SIG-M5 (cell line): ENCODE measurements around the gene GBP6.
"Not testable (repeated sequence)": the region's sequence is repeated elsewhere in the genome, so short reads cannot be mapped to it uniquely, and the experiment has no call there.

Experiments
- DNase-seq: peaks from one replicate; lab custom pipeline; 2025; lab: John Stamatoyannopoulos, UW

The GBP6 gene

GRCh38 chr1:89373810-89374209 lies 10.0 kb downstream of the GBP6 start:
- DNase-seq, result not testable (repeated sequence)

- DNase-seq, result no peak
Measured at GRCh38 chr1:89378001-89378400, 14.1 kb downstream of the GBP6 start.

GRCh38 chr1:89381618-89382017 lies 17.8 kb downstream of the GBP6 start:
- no peak for DNase-seq

- no peak for DNase-seq
Measured at GRCh38 chr1:89382479-89382878, 18.6 kb downstream of the GBP6 start.

GRCh38 chr1:89383185-89383584 lies 19.3 kb downstream of the GBP6 start:
- no peak for DNase-seq

GRCh38 chr1:89390707-89391106 lies 26.8 kb downstream of the GBP6 start:
- DNase-seq, result no peak

GRCh38 chr1:89391686-89392085 lies 27.8 kb downstream of the GBP6 start:
- DNase-seq, result no peak

GRCh38 chr1:89394851-89395250 lies 31.0 kb downstream of the GBP6 start:
- DNase-seq, result no peak

- no peak for DNase-seq
Measured at GRCh38 chr1:89396902-89397301, 33.0 kb downstream of the GBP6 start.

GRCh38 chr1:89405275-89405929 lies 41.5 kb downstream of the GBP6 start:
- DNase-seq, result no peak

GRCh38 chr1:89407360-89407759 lies 43.5 kb downstream of the GBP6 start:
- DNase-seq, result no peak

- not testable (repeated sequence) for DNase-seq
Measured at GRCh38 chr1:89407768-89408167, 43.9 kb downstream of the GBP6 start.

GRCh38 chr1:89425056-89425455 lies 61.2 kb downstream of the GBP6 start:
- no peak for DNase-seq

GRCh38 chr1:89429062-89429461 lies 65.2 kb downstream of the GBP6 start:
- no peak for DNase-seq

- not testable (repeated sequence) for DNase-seq
Measured at GRCh38 chr1:89429681-89430080, 65.8 kb downstream of the GBP6 start.

- DNase-seq, result no peak
Measured at GRCh38 chr1:89433421-89433820, 69.6 kb downstream of the GBP6 start.

GRCh38 chr1:89434058-89434780 lies 70.4 kb downstream of the GBP6 start:
- DNase-seq, result not testable (repeated sequence)
